ENCODE data around the gene B4GALT3. TPM values are rescaled to one million over a fixed set of nuclear protein-coding genes. Genes with fewer than 3 reads are reported as not detected.

B4GALT3 gene
- total and polyA plus RNA-seq, 9 of the 15 experiments (the other 6 are each of a cell fraction or from before 2014, with no cell fraction given), result 31.2 to 103 (median 46.1) TPM

DNA sequence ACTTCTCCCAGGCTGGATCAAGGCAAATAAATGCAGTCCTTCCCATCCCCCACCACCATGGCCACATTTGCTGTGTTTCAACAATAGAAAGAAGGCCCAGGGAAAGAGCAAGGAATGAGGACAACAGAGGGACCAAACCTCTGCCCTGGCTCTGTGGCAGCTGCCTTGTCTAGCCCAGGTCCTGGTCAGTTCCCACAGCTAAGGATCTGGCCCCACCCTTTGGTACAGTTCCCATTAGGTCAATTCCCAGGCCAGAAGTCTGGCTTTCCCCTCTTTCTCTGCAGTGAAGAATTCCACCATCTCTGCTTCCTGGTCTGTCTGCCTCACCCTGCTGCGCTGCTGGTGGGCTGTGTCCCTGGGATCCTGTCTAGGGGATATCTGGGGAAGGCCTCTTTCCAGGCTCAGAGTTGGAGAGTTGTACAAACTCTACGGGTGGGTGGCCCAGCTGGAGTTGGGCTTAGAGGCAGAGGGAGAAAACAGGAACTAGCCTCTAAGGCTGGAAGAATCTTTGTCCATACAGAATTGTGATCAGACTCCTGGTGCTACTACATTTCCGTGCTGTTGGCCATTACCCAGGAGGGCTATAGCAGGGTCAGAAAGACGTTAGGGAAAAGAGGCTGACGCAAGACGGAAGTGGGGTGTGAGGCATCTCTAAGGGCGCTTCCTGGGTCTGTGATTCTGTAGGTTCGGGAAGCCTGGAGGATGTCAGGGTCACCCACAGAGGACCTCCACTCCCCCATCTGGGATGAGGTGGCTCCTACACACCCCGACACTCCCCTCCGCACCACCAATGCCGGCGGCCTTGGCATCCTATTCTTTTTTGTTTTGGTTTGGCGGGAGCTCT, 23.9 kb upstream of the B4GALT3 start (continued):
- TF ChIP-seq TEAD4 (IDR thresholded peaks at IDR 0.05; ENCODE audit: low read length) (no peak), TEAD4 (CRISPR knock-in tag; IDR thresholded peaks at IDR 0.05; ENCODE audit: borderline replicate concordance) (0 out of 2 replicates have a peak, but pooled peaks have one; percentile 37), BRD4 (IDR thresholded peaks at IDR 0.05) (0 out of 2 replicates have a peak, but pooled peaks have one; percentile 20), ZNF584 (CRISPR knock-in tag; IDR thresholded peaks at IDR 0.05; ENCODE audit: low read depth) (peak; percentile 93; the same call in 1 of the 2 replicates), MYBL2 (IDR thresholded peaks at IDR 0.05; ENCODE audit: low read depth) (no peak), MYBL2 (CRISPR knock-in tag; IDR thresholded peaks at IDR 0.05; ENCODE audit: borderline replicate concordance) (no peak), SOX6 (IDR thresholded peaks at IDR 0.05) (0 out of 2 replicates have a peak, but pooled peaks have one; percentile 7), ZNF79 (CRISPR knock-in tag; IDR thresholded peaks at IDR 0.05; ENCODE audit: low read depth) (0 out of 2 replicates have a peak, but pooled peaks have one; percentile 17), ZC3H4 (CRISPR knock-in tag; IDR thresholded peaks at IDR 0.05; ENCODE audit: borderline replicate concordance) (0 out of 2 replicates have a peak, but pooled peaks have one; percentile 46), NFE2L1 (tag; IDR thresholded peaks at IDR 0.05; ENCODE audit: borderline replicate concordance, low read depth) (no peak), CBX3 (IDR thresholded peaks at IDR 0.05; ENCODE audit: borderline replicate concordance in 1 of 2, low read length in 2 of 2) (0 out of 3 replicates have a peak, but pooled peaks of 1 of the 2 experiments have one; percentile 10), TGIF2 (CRISPR knock-in tag; IDR thresholded peaks at IDR 0.05) (no peak), ZNF583 (CRISPR knock-in tag; IDR thresholded peaks at IDR 0.05) (0 out of 2 replicates have a peak, but pooled peaks have one; percentile 31), ZFX (CRISPR knock-in tag; IDR thresholded peaks at IDR 0.05) (peak; percentile 64), MCM7 (IDR thresholded peaks at IDR 0.05) (no peak), KLF16 (IDR thresholded peaks at IDR 0.05) (no peak)
- TF ChIP-seq, protein P1, sequence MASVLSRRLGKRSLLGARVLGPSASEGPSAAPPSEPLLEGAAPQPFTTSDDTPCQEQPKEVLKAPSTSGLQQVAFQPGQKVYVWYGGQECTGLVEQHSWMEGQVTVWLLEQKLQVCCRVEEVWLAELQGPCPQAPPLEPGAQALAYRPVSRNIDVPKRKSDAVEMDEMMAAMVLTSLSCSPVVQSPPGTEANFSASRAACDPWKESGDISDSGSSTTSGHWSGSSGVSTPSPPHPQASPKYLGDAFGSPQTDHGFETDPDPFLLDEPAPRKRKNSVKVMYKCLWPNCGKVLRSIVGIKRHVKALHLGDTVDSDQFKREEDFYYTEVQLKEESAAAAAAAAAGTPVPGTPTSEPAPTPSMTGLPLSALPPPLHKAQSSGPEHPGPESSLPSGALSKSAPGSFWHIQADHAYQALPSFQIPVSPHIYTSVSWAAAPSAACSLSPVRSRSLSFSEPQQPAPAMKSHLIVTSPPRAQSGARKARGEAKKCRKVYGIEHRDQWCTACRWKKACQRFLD (CRISPR knock-in tag; IDR thresholded peaks at IDR 0.05), result peak; percentile 92; the same call in 1 of the 2 replicates
- TF ChIP-seq, protein P2, sequence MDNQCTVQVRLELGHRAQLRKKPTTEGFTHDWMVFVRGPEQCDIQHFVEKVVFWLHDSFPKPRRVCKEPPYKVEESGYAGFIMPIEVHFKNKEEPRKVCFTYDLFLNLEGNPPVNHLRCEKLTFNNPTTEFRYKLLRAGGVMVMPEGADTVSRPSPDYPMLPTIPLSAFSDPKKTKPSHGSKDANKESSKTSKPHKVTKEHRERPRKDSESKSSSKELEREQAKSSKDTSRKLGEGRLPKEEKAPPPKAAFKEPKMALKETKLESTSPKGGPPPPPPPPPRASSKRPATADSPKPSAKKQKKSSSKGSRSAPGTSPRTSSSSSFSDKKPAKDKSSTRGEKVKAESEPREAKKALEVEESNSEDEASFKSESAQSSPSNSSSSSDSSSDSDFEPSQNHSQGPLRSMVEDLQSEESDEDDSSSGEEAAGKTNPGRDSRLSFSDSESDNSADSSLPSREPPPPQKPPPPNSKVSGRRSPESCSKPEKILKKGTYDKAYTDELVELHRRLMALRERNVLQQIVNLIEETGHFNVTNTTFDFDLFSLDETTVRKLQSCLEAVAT (IDR thresholded peaks at IDR 0.05), result peak in 1 of 2 experiments; percentile 58; a peak in 1 of 4 replicates
- TF ChIP-seq, protein P3, sequence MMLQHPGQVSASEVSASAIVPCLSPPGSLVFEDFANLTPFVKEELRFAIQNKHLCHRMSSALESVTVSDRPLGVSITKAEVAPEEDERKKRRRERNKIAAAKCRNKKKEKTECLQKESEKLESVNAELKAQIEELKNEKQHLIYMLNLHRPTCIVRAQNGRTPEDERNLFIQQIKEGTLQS (IDR thresholded peaks at IDR 0.05), result peak; percentile 24; the same call in 1 of the 2 replicates
- TF ChIP-seq, protein P3 (CRISPR knock-in tag; conservative IDR thresholded peaks at IDR 0.05), result no peak
- TF ChIP-seq, protein P4, sequence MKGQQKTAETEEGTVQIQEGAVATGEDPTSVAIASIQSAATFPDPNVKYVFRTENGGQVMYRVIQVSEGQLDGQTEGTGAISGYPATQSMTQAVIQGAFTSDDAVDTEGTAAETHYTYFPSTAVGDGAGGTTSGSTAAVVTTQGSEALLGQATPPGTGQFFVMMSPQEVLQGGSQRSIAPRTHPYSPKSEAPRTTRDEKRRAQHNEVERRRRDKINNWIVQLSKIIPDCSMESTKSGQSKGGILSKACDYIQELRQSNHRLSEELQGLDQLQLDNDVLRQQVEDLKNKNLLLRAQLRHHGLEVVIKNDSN (CRISPR knock-in tag; IDR thresholded peaks at IDR 0.05), result no peak
- TF ChIP-seq, protein P5, sequence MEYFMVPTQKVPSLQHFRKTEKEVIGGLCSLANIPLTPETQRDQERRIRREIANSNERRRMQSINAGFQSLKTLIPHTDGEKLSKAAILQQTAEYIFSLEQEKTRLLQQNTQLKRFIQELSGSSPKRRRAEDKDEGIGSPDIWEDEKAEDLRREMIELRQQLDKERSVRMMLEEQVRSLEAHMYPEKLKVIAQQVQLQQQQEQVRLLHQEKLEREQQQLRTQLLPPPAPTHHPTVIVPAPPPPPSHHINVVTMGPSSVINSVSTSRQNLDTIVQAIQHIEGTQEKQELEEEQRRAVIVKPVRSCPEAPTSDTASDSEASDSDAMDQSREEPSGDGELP (CRISPR knock-in tag; IDR thresholded peaks at IDR 0.05; ENCODE audit: borderline replicate concordance), result peak; percentile 65; the same call in 1 of the 2 replicates

Measured in K562 (cell line).